HG03442 (cell line): ENCODE measurements around the gene CXXC5.
A peak's percentile ranks its signal among the peaks of the same experiment; 100 is the strongest.

Experiments
- ATAC-seq: cut with Tn5 transposase; IDR thresholded peaks from one replicate; pipeline ENCODE4 v1.9.1; 2021; ENCODE audit warnings: mild to moderate bottlenecking, moderate library complexity; ENCODE audit not compliant: unreplicated experiment

Gene CXXC5

DNA sequence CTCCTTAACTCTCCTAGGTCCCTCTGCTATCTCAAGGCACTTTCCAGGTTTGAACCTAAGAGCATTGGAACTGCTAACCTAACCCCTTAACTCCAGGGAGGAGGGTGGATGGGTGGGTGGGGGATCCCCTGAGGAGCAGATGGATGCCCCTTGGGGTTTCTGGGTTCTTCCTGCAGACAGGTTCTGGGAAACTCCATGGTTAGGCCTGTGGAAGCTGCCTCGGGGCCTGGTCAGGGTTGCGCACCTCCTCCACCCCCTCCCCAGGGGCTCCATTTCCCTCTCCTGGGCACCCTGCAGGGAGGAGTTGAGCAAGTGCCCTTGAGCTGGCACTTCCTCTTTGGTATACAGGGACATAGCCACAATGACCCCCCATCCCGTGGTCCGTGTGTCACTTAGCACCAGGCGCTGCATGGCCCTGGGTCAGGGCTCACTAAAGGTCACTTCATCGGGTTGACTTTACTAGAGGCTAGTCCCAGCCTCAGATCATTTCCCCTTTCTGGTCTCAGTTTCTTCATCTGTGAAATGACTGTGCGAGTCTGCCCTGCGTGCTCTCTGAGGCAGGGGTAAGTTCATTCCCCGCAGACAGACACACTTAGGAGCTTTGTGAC, 16.0 kb downstream of the CXXC5 start:
- ATAC-seq, result peak; percentile 37

DNA sequence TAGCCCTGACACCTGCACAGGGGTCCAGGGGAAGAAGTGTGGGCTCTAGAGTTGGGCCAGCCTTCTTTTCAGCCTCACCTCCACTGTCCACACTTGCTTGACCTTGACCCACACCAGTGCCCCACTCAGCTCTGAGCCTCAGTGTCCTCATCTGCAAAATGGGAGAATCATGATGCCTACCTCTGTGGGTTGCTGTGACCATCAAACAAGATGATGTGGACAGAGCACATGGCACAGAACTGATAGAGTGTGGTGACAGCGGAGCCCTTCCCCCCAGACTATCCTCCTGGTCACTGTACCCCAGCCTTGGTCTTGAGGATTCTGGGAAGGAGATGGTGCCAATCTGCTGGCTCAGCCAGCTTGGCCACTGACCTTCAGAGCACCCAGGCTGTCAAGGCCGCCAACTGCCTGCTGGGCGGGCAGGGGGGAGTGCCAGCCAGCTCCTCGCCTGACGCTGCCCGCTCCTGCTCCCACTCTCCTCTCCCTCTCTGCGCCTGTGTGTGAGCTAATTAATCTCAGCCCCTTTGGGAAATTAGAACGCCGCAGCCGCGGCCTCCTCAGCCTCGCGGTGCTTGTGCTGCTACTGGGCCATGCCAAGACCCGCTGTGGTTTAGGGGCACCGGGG, 16.7 kb downstream of the CXXC5 start:
- no peak for ATAC-seq

DNA sequence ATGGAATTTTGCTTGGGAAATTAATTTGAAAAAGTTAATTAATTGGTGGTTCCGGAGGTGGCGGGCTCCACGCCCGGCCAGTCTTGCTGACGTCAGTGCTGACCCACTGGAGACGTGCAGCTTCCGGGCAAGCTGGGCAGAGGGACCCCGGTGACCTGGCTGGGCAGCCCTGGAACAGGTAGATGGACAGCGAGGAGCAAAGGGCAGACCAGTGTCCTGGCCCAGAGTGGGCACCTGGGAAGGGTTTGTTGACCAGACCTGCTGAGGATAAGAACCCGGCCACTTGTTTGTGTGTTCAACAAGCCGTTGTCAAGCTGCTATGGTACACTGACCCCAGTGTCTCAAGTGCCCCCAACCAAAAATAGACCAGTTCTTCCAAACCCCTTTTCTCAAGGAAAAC, 17.5 kb downstream of the CXXC5 start:
- no peak for ATAC-seq

DNA sequence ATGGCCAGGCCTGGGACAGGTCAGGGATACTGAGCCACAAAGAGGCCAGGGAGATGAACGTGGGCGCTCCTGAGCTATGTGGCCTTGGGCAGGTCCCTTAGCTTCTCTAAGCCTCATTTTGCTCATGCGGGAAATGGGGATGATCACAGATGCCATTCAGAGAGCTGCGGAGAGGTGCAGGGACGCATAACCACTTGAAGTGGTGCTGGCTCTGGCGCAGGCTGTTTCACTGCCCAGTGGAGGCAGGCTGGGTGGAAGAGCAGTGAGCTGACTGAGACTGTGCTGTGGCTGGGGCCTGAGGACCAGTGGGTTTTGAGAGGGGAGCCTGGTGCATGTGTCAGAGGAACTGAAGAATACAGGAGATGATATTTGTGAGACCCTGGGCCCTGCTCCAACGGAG, 18.4 kb downstream of the CXXC5 start:
- ATAC-seq, result no peak

DNA sequence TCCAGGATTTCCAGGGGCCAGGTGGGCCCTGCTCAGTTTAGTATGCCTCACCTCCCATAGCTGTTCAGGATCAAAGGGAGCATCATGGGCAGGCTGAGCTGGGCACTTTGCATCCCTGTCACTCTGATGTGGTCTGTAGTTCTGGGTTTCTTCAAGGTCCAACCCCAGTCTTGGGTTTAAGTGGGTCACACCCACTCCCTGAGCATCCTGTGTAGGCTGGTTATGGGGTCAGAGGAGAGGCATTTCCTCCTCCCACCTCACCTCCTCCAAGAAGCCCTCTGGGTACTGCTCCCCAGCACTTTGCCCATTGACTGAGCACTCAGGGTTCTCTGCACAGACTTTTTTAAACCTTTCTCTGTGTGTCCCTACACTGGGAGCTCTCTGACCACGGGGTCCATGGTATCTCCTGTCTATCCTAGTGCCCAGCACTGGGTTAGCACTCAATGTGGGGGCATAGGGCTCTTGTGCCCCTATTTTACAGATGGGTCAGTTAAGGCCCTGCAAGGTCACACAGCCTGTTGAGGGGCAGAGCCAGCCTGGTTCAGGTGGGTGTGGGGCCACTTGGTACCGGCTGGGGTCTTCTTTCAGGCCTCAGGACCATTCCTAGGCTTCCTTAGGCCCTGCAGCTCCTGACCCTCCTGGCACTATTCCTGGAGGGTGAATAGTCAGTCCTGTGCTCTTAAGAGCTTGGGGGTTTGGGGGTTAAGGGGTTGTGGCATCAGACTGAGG, 19.0 kb downstream of the CXXC5 start:
- ATAC-seq, result no peak

DNA sequence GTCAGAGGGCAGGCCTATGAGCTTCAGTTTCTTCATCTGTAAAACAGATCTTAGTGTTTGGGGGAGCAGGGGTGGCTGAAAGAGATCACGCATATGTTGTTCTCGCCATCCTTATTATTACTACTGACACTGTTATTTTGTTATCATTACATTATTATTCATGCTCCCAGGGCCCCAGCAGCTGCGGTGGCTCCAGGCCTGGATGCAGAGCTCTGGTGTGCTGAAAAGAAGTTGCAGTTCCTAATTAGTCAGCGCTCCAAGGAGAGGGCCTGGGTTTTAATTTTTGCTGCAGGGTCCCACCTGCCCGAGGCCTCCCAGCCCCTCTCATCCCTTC, 19.5 kb downstream of the CXXC5 start:
- ATAC-seq, result no peak

DNA sequence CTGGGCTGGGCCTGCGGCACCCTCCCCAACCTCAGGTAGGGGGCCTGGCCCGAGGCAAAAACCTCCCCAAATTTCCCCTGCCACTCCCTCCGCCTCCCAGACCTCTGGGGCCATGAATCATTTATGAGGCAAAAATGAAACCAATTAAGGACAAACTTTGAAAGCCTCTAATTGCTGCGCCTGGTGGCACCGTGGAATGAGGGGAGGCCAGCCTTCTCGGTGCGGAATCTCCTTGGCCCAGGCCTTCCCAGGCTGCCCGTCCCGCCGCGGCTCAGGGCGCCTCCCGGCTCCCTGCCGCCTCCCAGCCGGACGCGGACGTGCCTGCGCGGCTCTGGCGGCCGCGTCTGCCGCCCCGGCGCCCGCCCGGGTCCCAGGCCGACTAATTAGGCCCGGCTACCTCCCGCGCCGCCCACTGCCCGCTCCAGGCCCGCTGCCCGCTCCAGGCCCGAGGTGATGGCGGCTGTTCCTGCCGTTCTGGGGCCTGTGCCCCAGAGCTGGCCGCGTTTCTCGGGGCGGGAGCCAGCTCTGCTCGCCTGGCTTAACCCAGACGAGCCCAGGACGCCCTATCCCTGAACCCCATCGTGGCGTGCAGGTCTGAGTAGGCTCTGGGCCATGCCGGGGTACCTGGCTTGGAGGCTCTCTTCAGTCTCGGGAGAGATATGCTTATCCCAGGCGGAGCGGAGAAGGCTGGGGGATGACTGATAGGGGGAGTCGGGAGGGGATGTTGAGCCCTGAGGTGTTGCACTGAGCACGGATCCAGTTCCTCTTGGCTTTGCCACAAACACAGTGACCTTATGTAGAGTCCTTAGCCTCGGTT, 20.1 kb downstream of the CXXC5 start:
- ATAC-seq, result no peak

DNA sequence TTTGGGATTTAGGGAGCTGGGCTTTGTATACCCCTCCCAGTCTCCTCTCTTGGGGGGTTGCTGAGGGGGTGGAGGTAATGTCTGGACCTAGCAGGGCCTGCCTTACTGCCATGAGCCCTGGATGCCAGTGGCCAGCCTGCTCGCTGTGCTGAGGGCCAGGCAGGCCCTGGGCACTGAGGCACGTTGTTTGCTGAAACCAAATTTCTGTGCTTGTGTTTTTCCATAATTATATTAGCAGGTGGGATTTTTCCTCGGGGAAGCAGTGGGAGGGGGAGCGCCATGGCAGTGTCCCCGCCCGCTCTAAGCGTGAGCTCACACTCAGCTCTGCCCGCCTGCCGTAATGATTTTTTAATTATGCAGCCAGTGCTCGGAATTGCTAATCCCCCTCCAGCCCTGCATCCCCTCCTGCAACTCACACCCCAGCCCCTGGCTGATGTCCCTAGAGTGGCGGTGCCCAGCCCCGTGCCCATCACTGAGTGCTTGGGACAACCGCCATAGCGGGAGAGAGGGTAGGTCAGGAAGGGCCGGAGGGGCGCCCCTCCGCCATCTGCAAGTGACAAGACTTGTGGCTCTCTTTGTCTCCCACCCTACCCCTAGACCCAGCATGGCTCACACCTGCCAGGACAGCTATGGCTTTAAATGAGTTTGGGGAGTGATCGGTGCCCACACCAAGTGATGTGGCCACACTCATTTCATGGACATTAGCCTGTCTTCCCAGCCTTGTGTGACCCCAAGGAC, 20.9 kb downstream of the CXXC5 start:
- no peak for ATAC-seq

DNA sequence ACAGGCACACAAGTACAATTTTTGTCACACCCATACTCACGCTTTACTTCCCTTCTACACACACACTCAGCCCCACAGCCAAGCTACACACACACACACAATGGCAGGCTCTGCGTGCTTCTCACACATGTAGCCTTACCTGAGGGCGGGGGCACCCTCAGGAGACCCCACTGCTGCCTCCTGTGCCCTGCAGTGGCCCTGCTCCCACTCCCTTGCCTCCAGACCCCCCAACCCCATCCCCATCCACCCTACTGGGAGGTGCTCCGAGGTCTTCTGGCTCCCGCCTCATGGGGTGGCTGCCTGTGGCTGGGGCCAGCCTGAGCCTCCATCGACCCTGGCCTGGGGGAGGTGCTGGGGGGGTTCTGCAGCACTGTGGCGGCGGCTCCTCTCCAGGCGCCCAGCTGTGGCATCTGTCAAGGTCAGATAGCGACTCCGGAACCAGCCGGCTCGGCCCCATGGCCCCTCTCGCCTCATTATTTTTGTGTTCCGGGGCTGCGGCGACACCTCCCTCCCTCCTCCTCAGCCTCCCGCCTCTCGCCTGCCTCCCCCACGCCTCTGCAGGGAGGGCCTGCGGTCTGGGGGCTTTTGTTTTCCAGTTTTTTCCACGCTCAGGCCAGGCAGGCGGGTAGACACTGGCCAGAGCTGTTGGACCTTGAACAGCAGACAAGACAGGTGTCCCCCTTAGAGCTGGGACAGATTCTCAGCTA, 21.7 kb downstream of the CXXC5 start:
- ATAC-seq, result peak; percentile 29

DNA sequence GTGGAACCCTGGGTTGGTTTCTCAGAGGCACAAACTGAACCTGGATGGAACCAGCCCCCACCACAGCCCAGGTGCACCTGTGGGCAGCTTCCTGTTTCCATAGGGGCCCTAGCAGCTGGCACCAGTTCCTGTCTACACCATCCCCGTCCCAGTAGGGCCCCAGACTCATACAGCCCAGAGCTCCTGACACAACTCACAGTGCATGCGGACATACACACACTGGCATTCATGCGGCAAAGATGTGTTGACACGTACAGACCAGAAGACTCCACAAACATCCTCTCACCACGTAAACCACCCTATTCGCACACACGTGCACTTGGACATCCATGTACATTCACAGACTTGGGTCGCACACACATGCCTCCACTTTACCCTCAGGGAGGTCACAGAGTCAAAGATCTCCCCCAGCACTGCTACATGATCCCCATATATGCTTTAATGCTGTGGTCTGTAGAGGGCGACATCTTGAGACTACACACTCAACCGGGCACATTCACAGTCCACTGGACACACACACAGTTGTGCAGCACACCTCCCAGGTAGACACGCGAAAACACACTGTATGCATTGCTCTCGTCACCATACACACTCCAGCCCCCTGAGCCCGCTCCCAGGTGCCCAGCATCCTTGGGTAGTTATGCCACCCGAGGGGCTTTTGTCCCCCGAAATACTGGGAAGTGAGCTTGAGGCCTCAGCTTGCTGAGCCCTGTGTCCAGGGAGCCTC, 22.4 kb downstream of the CXXC5 start:
- peak; percentile 36 for ATAC-seq

DNA sequence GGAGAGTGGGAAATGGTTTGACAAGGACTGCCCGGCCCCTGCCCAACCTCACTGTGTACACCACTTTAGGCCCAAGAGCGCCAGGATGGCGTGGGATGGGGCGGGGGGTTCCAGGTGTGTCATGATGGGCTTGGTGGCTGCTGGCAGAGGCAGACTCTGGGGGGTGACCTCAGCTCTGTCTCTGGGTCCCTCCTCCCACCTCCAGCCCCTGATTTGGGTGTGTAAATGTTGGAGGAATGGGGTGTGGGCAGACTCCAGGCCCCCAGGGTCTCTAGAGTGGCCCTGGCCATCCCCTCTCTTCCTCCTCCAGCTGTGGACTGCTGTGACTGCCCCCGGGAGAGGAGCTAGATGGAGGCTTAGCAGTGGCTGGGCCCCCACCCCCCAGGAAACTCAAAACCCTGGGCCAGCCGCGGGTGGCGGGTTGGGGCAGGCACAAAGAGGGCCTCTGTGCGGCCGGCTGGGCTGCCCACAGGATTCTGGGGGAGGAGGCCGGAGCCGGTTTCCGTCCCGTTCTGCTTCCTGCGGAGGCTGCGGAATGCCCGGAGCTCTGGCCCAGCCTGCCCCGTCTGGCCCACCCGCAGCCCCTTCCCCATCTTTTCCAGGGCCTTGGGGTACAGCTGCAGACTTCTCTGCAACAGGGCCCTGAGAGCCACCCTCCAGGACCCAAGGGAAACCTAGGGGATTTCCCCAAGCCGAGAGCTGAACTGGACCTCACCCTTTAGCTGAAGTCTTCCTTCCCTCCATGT, 23.1 kb downstream of the CXXC5 start:
- no peak for ATAC-seq

DNA sequence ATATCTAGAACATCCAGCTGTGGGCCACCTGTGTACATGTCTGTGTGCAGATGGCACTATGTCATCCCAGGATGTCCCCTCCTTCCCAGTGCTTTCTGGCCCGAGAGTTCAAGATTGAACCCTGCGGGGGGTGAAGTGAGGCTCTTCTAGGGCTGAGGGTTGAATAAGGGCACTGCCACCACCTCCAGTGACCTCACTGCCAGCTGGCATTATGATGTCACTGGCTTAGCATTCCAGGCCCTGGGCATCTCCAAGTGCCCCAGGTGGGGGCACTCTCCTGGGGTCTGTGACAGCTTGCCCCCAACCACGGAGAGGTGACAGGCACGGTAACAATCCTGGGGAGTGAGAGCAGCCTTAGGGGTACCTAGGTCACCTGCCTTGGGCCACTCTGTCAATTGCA, 27.1 kb downstream of the CXXC5 start:
- ATAC-seq, result no peak

DNA sequence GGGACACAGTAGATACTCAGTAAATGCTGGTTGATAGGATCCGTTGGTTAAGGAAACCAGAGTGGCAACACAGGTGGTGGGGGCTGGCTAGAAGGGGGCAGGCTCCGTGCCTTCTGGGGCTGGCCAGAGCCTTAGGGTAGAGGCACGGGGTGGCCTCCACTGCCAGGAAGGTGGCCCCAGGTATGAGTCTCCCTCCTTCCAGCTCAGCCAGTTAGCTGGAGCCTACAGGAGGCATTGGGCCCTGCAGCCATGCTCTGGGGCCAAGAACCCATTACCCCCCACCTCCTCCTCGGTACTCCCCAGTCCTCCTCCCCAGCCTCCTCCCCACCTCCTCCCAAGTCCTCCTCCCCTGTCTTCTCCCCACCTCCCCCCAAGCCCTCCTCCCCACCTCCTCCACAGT, 27.7 kb downstream of the CXXC5 start:
- no peak for ATAC-seq

DNA sequence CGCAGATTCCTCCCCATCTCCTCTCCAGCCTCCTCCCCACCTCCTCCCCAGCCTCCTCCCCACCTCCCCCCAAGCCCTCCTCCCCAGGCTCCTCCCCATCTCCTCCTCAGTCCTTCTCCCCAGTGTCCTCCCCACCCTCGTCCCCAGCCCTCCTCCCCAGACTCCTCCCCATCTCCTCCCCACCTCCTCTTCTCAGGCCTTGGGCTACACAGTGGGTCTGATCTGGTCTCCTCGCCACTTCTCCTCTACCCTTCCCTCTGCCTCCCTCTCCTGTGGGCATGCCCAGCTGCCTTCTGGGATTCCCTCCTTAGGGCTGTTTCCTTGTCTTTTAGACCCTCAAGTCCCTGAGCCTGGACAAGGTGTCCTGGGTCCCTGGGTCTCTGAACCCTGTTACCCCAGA, 28.3 kb downstream of the CXXC5 start:
- no peak for ATAC-seq

DNA sequence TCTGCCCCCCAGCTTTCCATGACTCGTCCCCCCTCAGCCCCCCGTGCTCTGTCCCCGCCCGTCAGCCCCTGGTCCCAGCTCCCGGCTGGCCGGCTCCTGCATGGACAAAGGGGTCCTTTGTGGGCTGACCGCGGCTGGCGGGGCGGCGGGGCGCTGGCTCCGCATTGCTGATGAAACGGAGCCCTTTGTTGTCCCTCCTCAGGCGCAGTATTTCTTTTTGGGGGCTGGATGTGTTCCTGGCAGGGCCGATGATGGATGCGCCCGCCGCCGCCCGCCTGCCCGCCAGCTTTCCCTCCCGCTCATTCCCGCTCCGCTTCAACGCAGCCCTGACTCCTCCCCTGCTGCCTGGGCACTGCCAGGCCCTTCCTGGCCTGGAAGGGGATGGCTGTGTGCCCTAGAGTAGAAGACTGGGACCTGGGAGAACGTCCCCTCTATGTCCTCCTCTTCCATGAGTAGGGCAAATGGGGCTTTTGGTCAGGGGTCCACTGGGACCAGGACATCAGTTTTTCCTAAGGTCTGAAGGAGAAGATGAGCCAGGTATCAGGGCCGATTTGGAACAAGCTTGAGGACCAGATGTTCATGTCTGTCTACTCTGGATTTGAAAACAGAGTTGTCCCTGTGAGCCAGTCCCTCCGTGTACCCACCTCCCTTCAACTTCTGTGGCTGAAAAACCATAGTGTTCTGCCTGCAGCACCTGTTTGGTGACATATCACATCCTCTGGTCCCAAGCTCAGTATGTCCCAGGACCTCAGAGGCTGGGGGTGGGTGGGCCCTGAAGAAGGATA, 29.0 kb downstream of the CXXC5 start:
- no peak for ATAC-seq

DNA sequence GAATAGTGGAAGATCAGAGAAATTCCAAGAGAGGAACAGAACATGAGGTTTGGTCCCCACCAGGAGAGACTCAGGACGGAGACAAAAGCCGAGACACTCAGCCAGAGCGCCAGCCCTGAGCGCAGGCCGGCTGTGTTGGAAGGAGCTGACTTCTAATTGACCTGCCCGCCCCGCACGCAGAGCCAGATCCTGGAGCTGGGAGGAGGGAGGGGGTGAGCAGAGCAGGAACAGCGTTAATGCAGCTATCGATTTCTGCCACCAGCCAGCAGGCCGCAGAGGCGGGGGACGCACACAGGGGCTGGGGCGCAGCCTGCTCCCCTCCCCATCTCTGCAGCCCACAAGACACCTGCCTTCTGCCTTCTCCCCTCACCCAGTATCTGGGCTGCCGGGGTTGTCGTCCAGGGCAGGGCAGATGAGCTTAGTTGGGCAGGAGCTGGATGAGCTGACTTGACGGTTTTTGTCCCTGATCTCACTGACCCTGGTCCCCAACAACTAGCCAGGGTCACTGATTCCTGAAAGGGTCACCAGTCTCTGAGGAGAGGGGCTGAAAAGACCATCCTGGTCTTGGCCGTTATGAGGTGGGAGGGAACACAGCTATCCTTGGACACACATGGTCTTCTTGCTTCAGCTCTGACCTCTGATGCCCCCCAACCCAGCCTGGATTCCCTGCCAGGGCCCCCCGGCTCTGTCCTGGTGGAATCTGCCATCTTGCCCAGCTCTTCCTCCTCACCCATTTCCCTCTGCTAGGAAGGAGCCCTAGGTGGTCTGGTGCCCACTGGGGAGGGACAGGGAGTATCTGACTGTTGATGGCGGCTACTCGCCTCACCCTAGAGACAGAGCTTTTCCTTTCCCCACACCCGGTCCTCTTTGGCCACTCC, 29.8 kb downstream of the CXXC5 start:
- ATAC-seq, result no peak
